GM23338 (cell line): ENCODE data around the gene ZCCHC24. TPM values are rescaled to one million over a fixed set of nuclear protein-coding genes. Genes with fewer than 3 reads are reported as not detected.

ENCODE experiments used
- ATAC-seq: fragments of 200-7000 bp; cut with Tn5 transposase; 3 replicates; pipeline ENCODE4 v1.9.1; 2020
- DNase-seq: peaks from one replicate; pipeline ENCODE4 v3.0.0-alpha.2; 2015; ENCODE audit warnings: low spot score
- H2AFZ ChIP-seq: fragments of 200-600 bp; sonication (generic); 2 replicates; pipeline ENCODE4 v1.8.0; 2016; ENCODE audit warnings: antibody characterized with exemption, mild to moderate bottlenecking, moderate library complexity
- H3F3A ChIP-seq: fragments of 200-600 bp; sonication (generic); replicated peaks from 2 replicates; pipeline ENCODE4 v1.8.0; 2017; ENCODE audit warnings: antibody characterized with exemption, mixed run types, low read depth
- H3K27ac ChIP-seq: fragments of 200-600 bp; sonication (generic); 2 replicates; pipeline ENCODE4 v1.6.1; 2016; ENCODE audit warnings: low read depth
- H3K27me3 ChIP-seq: fragments of 200-600 bp; sonication (generic); 2 replicates; pipeline ENCODE4 v1.8.0; 2016; ENCODE audit warnings: mild to moderate bottlenecking, mixed run types, moderate library complexity; ENCODE audit not compliant: insufficient read depth
- H3K36me3 ChIP-seq: fragments of 200-600 bp; sonication (generic); 2 replicates; pipeline ENCODE4 v1.8.0; 2016; ENCODE audit warnings: mild to moderate bottlenecking; ENCODE audit not compliant: insufficient read depth
- H3K4me1 ChIP-seq: fragments of 200-600 bp; sonication (generic); 2 replicates; pipeline ENCODE4 v1.8.0; 2016; ENCODE audit warnings: mild to moderate bottlenecking, moderate library complexity; ENCODE audit not compliant: insufficient read depth
- H3K4me2 ChIP-seq: fragments of 200-600 bp; sonication (generic); 2 replicates; pipeline ENCODE4 v1.7.1; 2017; ENCODE audit warnings: mixed run types
- H3K4me3 ChIP-seq: fragments of 200-600 bp; sonication (generic); 2 replicates; pipeline ENCODE4 v1.6.1; 2016; ENCODE audit warnings: mixed run types
- H3K79me2 ChIP-seq: fragments of 200-600 bp; sonication (generic); replicated peaks from 2 replicates; pipeline ENCODE4 v1.8.0; 2017; ENCODE audit warnings: mild to moderate bottlenecking; ENCODE audit not compliant: insufficient read depth
- H3K9me2 ChIP-seq: fragments of 200-600 bp; sonication (generic); 2 replicates; pipeline ENCODE4 v1.8.0; 2017; ENCODE audit not compliant: insufficient read depth
- H4K20me1 ChIP-seq: fragments of 200-600 bp; sonication (generic); replicated peaks from 2 replicates; pipeline ENCODE4 v1.8.0; 2017; ENCODE audit warnings: mild to moderate bottlenecking; ENCODE audit not compliant: insufficient read depth
- H3K27ac Mint-ChIP-seq: 2 replicates; pipeline ENCODE4 v1.8.0; 2020; ENCODE audit warnings: inconsistent platforms, mild to moderate bottlenecking, moderate library complexity, mixed read lengths
- H3K27me3 Mint-ChIP-seq: 3 replicates; pipeline ENCODE4 v1.8.0; 2022; ENCODE audit warnings: low read depth, mild to moderate bottlenecking, moderate library complexity, mixed read lengths, inconsistent platforms; ENCODE audit not compliant: insufficient read depth, poor library complexity
- H3K36me3 Mint-ChIP-seq: 3 replicates; pipeline ENCODE4 v1.8.0; 2021; ENCODE audit warnings: low read depth, mild to moderate bottlenecking, inconsistent platforms, moderate library complexity, mixed read lengths
- H3K4me1 Mint-ChIP-seq: 3 replicates; pipeline ENCODE4 v1.8.0; 2020; ENCODE audit warnings: mild to moderate bottlenecking, inconsistent platforms, mixed read lengths
- H3K4me3 Mint-ChIP-seq: 3 replicates; pipeline ENCODE4 v1.8.0; 2021; ENCODE audit warnings: moderate library complexity, mild to moderate bottlenecking, inconsistent platforms, mixed read lengths
- H3K9me3 Mint-ChIP-seq: 3 replicates; pipeline ENCODE4 v1.8.0; 2020; ENCODE audit warnings: moderate library complexity, mild to moderate bottlenecking, inconsistent platforms, mixed read lengths
- CTCF ChIP-seq, 2 experiments: fragments of 200-600 bp in 1 of 2; sonication (generic) in 1 of 2; conservative IDR thresholded peaks; 2 replicates each; pipeline versions ENCODE4 v1.5.1 to v1.6.1; 2016 to 2017; ENCODE audit warnings: antibody characterized with exemption in 2 of 2, low read depth in 2 of 2, mild to moderate bottlenecking in 2 of 2, moderate library complexity in 1 of 2
- ETS1 ChIP-seq: IDR thresholded peaks from 2 replicates; pipeline ENCODE4 v1.6.1; 2016; ENCODE audit warnings: antibody characterized with exemption
- EZH2 ChIP-seq: fragments of 200-600 bp; sonication (generic); IDR thresholded peaks from one replicate; pipeline ENCODE4 v1.8.0; 2017; ENCODE audit warnings: antibody characterized with exemption, mild to moderate bottlenecking, low read depth; ENCODE audit not compliant: unreplicated experiment
- EZH2phosphoT487 ChIP-seq: fragments of 200-600 bp; sonication (generic); IDR thresholded peaks from one replicate; pipeline ENCODE4 v1.8.1; 2018; ENCODE audit warnings: antibody characterized with exemption; ENCODE audit not compliant: unreplicated experiment
- JUNB ChIP-seq: IDR thresholded peaks from one replicate; pipeline ENCODE4 v1.6.1; 2016; ENCODE audit warnings: antibody characterized with exemption; ENCODE audit not compliant: unreplicated experiment
- NANOG ChIP-seq: IDR thresholded peaks from 2 replicates; pipeline ENCODE4 v1.6.1; 2016; ENCODE audit warnings: antibody characterized with exemption, borderline replicate concordance
- POLR2AphosphoS5 ChIP-seq: IDR thresholded peaks from 2 replicates; pipeline ENCODE4 v1.6.1; 2016; ENCODE audit warnings: antibody characterized with exemption, low read depth
- REST ChIP-seq: IDR thresholded peaks from one replicate; pipeline ENCODE4 v1.6.1; 2018; ENCODE audit warnings: antibody characterized with exemption; ENCODE audit not compliant: unreplicated experiment
- STAT1 ChIP-seq: IDR thresholded peaks from one replicate; pipeline ENCODE4 v1.6.1; 2016; ENCODE audit warnings: antibody characterized with exemption; ENCODE audit not compliant: unreplicated experiment
- ZNF114 ChIP-seq: fragments of 250-450 bp; sonication (Bioruptor Pico); IDR thresholded peaks from 2 replicates; pipeline ENCODE4 v1.5.0; 2020; ENCODE audit warnings: mild to moderate bottlenecking, moderate library complexity
- ZNF331 ChIP-seq: fragments of 250-450 bp; sonication (Bioruptor Pico); IDR thresholded peaks from 2 replicates; pipeline ENCODE4 v1.5.0; 2020; ENCODE audit warnings: low read depth, mild to moderate bottlenecking, moderate library complexity
- polyA plus RNA-seq: library from polyadenylated mRNA; unstranded; fragments of >200 nt; fragmentation: Nextera tagmentation; extraction: Ambion mirVana; gene quantifications from 2 replicates; pipeline ENCODE4 v1.2.1, GENCODE V29; 2016
- total RNA-seq: library from RNA; depleted of rRNA; stranded (reverse); fragments of >200 nt; shearing (Covaris generic); gene quantifications from 2 replicates; pipeline ENCODE4 v1.2.3, GENCODE V29; 2014

Gene ZCCHC24
- total and polyA plus RNA-seq, 2 experiments from 2014 or later: 2.0 to 10.1 TPM

GRCh38 chr10:79409038-79409725 is 36.2 kb downstream of the ZCCHC24 start (continued):
- TF ChIP-seq ETS1 (no peak), ZNF331 (no peak), NANOG (no peak), EZH2phosphoT487 (no peak), EZH2 (no peak), POLR2AphosphoS5 (no peak), REST (no peak), JUNB (no peak), CTCF (conservative IDR thresholded peaks at IDR 0.05; ENCODE audit: low read depth in 2 of 2) (no peak)

GRCh38 chr10:79407811-79408795 is 37.3 kb downstream of the ZCCHC24 start:
- H3K27ac ChIP-seq: no peak overlapping the region
- TF ChIP-seq POLR2AphosphoS5: no peak
- no peak for TF ChIP-seq REST
- TF ChIP-seq ETS1: no peak
- no peak for TF ChIP-seq ZNF114 (CRISPR knock-in tag)
- no peak for TF ChIP-seq NANOG
- TF ChIP-seq EZH2phosphoT487: no peak
- TF ChIP-seq STAT1: no peak

More at GRCh38 chr10:79407811-79408795, 37.3 kb downstream of the ZCCHC24 start:
- Histone ChIP-seq H3K4me1 (peaks cover 3% of the 10 kb centered on the region; the same call in 1 of the 2 replicates), H3K9me2 (no peaks in the 10 kb centered on the region), H3K79me2 (no peaks in the 10 kb centered on the region), H4K20me1 (no peaks in the 10 kb centered on the region), H3K36me3 (no peaks in the 10 kb centered on the region), H3K27me3 (no peaks in the 10 kb centered on the region), H3K4me2 (no peak overlapping the region), H3K4me3 (no peak overlapping the region), H2AFZ (no peak overlapping the region), H3F3A (no peaks in the 10 kb centered on the region)
- ATAC-seq: no peak
- Mint-ChIP-seq H3K27me3 (peaks cover 12% of the 10 kb centered on the region), H3K27ac (no peak overlapping the region), H3K4me1 (peaks cover 31% of the 10 kb centered on the region), H3K4me3 (no peak overlapping the region), H3K36me3 (no peaks in the 10 kb centered on the region; the same call in 2 of the 3 replicates), H3K9me3 (no peaks in the 10 kb centered on the region; the same call in 2 of the 3 replicates)
- DNase-seq: no peak
